A673 (cell line): ENCODE data around the gene ZDHHC8.
A peak's percentile ranks its signal among the peaks of the same experiment; 100 is the strongest.

Experiments
- EZH2 ChIP-seq: fragments of 200-600 bp; sonication (generic); IDR thresholded peaks from 2 replicates; pipeline ENCODE4 v1.6.1; 2017; ENCODE audit warnings: borderline replicate concordance, low read depth, mild to moderate bottlenecking, mixed read lengths, antibody characterized with exemption, low read length; ENCODE audit not compliant: poor library complexity, severe bottlenecking
- TF ChIP-seq, protein P1 (sequence below): fragments of 300-800, 200-600 bp; sonication (generic); conservative IDR thresholded peaks from 2 replicates; pipeline ENCODE4 v1.5.1; 2017; ENCODE audit warnings: low read depth, mild to moderate bottlenecking, antibody characterized with exemption, low read length, moderate library complexity, mixed read lengths

DNA sequence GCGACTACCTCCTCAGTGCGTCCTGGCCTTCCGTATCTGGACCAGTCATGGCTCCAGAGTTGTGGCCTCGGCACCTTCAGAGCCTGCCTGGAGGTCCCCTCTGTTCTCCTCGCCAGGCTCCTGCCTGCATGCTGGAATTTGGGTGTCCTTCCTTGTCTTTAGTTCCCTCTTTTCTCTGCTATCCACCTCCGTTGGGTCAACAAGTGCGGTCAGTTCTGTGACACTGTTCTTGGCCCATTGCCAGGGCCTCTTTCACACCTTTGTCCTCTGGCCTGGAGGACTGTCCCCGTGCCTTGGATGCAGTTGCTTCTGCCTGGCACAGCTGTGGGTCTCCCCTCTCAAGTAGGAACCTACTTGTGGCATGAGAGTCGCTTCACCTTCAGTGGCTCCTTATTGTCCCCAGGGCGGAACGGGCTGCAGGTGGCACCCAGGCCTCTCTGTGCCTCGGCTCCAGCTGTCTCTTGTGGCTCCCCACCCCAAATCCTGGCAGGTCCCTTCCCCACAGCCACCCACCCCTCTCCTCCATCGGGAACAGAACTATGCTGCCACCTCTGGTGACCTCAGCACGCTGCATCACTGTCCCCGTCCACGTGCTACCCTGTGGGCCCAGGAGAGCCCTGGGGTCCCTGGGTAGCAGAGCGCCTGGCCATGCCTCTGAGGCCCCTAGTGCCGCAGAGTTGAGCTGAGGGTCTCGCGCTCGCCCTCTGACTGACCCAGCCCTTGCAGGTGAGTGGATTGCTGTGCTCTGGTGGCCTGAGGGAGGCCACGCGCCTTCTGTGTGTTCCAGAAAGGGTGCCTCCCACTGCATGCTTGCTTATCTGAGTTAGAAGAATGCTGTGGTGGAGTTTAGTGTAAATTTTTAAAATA lies 46.8 kb upstream of the ZDHHC8 start:
- TF ChIP-seq, protein P1, sequence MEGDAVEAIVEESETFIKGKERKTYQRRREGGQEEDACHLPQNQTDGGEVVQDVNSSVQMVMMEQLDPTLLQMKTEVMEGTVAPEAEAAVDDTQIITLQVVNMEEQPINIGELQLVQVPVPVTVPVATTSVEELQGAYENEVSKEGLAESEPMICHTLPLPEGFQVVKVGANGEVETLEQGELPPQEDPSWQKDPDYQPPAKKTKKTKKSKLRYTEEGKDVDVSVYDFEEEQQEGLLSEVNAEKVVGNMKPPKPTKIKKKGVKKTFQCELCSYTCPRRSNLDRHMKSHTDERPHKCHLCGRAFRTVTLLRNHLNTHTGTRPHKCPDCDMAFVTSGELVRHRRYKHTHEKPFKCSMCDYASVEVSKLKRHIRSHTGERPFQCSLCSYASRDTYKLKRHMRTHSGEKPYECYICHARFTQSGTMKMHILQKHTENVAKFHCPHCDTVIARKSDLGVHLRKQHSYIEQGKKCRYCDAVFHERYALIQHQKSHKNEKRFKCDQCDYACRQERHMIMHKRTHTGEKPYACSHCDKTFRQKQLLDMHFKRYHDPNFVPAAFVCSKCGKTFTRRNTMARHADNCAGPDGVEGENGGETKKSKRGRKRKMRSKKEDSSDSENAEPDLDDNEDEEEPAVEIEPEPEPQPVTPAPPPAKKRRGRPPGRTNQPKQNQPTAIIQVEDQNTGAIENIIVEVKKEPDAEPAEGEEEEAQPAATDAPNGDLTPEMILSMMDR, result peak; percentile 62
- no peak for TF ChIP-seq EZH2
